ENCODE data around the gene MORF4L2. TPM values are rescaled to one million over a fixed set of nuclear protein-coding genes. Genes with fewer than 3 reads are reported as not detected.

MORF4L2 gene
- total and polyA plus RNA-seq, 2 of the 8 experiments (the other 6 are each of a cell fraction or from before 2014, with no cell fraction given) = 235 to 373 TPM

- TF ChIP-seq NANOG (IDR thresholded peaks at IDR 0.05; ENCODE audit: insufficient read depth, low read depth, low read length, poor library complexity, severe bottlenecking) = no peak
- TF ChIP-seq CTCF (IDR thresholded peaks at IDR 0.05; ENCODE audit: control extremely low read depth in 1 of 3, insufficient read depth in 1 of 3, low read depth in 1 of 3, low read length in 3 of 3) = no peak
These were observed 44.4 kb upstream of the MORF4L2 start (continued) for GRCh38 chrX:103730796-103731493.
